Suprapubic skin (tissue), 4 donors: Measurements from ENCODE around the gene JAKMIP1. TPM values are rescaled to one million over a fixed set of nuclear protein-coding genes. Genes with fewer than 3 reads are reported as not detected.

ENCODE experiments used
- DNase-seq, 2 donors: peaks; one replicate each; pipeline ENCODE4 v3.0.0-alpha.2; 2019; ENCODE audit warnings: low spot score in 2 of 2
- H3K27ac ChIP-seq: fragments of 200-600 bp; sonication (generic); one replicate; pipeline ENCODE4 v1.5.1; 2019
- H3K27me3 ChIP-seq: fragments of 200-600 bp; sonication (generic); one replicate; pipeline ENCODE4 v1.5.1; 2019
- H3K36me3 ChIP-seq: fragments of 200-600 bp; sonication (generic); one replicate; pipeline ENCODE4 v1.5.1; 2019
- H3K4me1 ChIP-seq: fragments of 200-600 bp; sonication (generic); one replicate; pipeline ENCODE4 v1.5.1; 2019
- H3K4me3 ChIP-seq: fragments of 200-600 bp; sonication (generic); one replicate; pipeline ENCODE4 v1.5.1; 2019; ENCODE audit warnings: mild to moderate bottlenecking
- H3K9me3 ChIP-seq: fragments of 200-600 bp; sonication (generic); one replicate; pipeline ENCODE4 v1.5.1; 2019
- CTCF ChIP-seq, 2 donors: fragments of 200-600 bp in 1 of 2; fragments of 450-650 bp in 1 of 2; sonication (generic) in 1 of 2; IDR thresholded peaks; one replicate each; pipeline ENCODE4 v1.5.1; 2016 to 2019; ENCODE audit warnings: antibody characterized with exemption in 2 of 2, mild to moderate bottlenecking in 1 of 2, moderate library complexity in 1 of 2
- EP300 ChIP-seq: sonication (generic); formaldehyde crosslinking; IDR thresholded peaks from one replicate; pipeline ENCODE4 v1.6.1; 2017; ENCODE audit warnings: antibody characterized with exemption
- POLR2A ChIP-seq, 2 donors: fragments of 450-650 bp; IDR thresholded peaks; one replicate each; pipeline ENCODE4 v1.6.1; 2017; ENCODE audit warnings: antibody characterized with exemption in 2 of 2, mild to moderate bottlenecking in 2 of 2, moderate library complexity in 2 of 2
- POLR2AphosphoS5 ChIP-seq, 3 donors: sonication (generic); formaldehyde crosslinking; IDR thresholded peaks; one replicate each; pipeline ENCODE4 v1.6.1; 2017; ENCODE audit warnings: antibody characterized with exemption in 3 of 3
- WGBS: methylation state at CpG from one replicate; pipeline ENCODE4 v1.1.5; 2018; 5-methylcytosine and 5-hydroxymethylcytosine counted together
- total RNA-seq, 4 donors: library from RNA; depleted of rRNA; stranded (reverse); fragments of >200 nt; gene quantifications; one replicate each; pipeline ENCODE4 v1.1.0, GENCODE V29; 2016

Gene JAKMIP1
- total RNA-seq, 4 donors from 2014 or later = 0.24 TPM; not detected in 3

DNA sequence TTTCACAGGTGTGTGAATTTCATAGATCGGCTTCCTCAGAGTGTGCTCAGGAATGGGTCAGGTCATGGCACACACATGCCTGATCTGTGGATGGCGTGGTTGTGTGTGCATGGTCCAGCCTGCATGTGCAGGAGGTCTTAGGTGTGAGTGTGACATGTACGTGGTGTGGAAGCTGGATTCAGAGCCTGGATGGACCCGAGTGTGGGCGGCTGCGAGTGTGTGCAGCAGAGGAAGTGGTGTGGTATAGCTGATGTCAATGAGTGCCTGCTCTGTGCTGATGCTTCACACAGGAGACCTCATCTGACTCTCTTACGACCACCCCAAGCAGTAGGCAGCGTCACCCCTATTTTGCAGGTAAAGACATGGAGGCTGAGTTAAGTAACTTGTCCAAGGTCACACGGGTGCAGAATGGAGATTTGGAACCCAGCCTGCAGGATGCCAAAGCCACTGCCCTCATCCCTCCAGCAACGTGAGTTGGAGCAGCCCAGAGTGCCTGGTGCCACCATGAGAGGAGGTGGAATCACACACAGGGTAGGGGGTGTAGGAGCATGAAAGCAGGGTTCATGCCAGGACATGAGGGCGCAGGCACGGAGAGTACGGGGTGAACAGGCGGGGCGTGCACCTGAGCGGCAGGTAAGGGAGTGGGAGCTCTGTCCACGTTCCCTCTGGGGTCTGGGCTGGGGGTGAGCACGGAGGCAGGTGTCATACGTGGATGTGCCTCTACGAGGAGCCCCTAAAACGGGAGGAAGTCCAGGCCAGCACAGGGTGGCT is 157.9 kb downstream of the JAKMIP1 start:
- Histone ChIP-seq H3K4me3 (no peak overlapping the region), H3K36me3 (no peaks in the 10 kb centered on the region), H3K27me3 (peaks cover 47% of the 10 kb centered on the region), H3K27ac (no peak overlapping the region), H3K9me3 (no peaks in the 10 kb centered on the region), H3K4me1 (no peaks in the 10 kb centered on the region)
- no peak for TF ChIP-seq EP300
- no peak for TF ChIP-seq CTCF (IDR thresholded peaks at IDR 0.05)
- TF ChIP-seq POLR2A (IDR thresholded peaks at IDR 0.05) = no peak
- no peak for TF ChIP-seq POLR2AphosphoS5 (IDR thresholded peaks at IDR 0.05)
- no peak for DNase-seq
- WGBS = 77% methylated on average over 21 of the region's 21 CpGs

GRCh38 chr4:6041800-6042199 is 158.5 kb downstream of the JAKMIP1 start:
- Histone ChIP-seq H3K4me3 (no peak overlapping the region), H3K36me3 (no peaks in the 10 kb centered on the region), H3K27me3 (peaks cover 47% of the 10 kb centered on the region), H3K9me3 (no peaks in the 10 kb centered on the region), H3K4me1 (no peaks in the 10 kb centered on the region), H3K27ac (no peak overlapping the region)
- WGBS = 80% methylated on average over 5 of the region's 5 CpGs
- TF ChIP-seq CTCF (IDR thresholded peaks at IDR 0.05) = no peak
- TF ChIP-seq POLR2AphosphoS5 (IDR thresholded peaks at IDR 0.05) = no peak
- no peak for TF ChIP-seq EP300
- no peak for TF ChIP-seq POLR2A (IDR thresholded peaks at IDR 0.05)
- no peak for DNase-seq

DNA sequence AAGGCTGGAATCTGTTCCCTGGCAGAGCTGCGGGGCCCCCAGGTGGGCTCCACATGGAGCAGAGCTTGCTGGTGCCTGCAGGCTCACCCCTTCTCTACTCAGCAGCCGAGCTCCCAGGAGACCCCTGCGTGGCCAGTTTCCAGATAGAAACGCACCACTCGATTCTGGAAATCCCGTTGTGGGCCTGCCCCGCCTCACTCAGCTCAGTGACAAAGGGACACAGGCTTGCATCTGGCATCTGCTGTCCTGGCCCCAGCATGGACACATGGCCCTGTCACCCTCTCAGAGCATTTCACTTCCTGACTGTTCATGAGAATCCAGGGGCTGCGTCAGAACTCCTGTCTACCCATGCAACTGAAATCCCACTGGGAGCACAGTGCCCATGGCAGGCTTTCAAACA is 161.6 kb downstream of the JAKMIP1 start:
- 56% methylated on average over 4 of the region's 8 CpGs for WGBS
- Histone ChIP-seq H3K4me3 (no peak overlapping the region), H3K27me3 (peaks cover 25% of the 10 kb centered on the region), H3K27ac (no peak overlapping the region), H3K36me3 (no peaks in the 10 kb centered on the region), H3K4me1 (no peaks in the 10 kb centered on the region), H3K9me3 (no peaks in the 10 kb centered on the region)
- no peak for DNase-seq
- TF ChIP-seq EP300 (no peak), POLR2AphosphoS5 (IDR thresholded peaks at IDR 0.05) (no peak), CTCF (IDR thresholded peaks at IDR 0.05) (no peak)

DNA sequence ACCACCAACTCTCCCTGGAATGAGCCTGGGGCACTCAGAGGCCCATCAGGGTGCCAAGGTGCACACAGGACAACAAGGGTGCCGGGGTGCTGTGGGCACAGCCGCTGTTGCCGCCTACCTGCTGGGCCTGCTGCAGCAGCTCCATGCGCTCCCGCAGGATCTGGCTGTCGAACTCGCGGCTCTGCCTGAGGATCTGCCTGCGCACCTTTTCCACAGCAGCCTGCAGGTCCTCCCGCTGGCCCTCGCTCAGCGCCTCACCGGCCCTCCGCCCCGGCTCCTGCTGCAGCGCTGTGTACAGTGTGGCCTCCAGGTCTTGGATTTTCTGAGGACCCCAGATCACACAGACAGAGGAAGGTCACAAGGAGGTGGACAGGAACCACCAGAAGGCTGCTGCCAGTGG is 164.6 kb downstream of the JAKMIP1 start:
- no peaks in the 10 kb centered on the region for H3K4me1 ChIP-seq
- TF ChIP-seq CTCF (IDR thresholded peaks at IDR 0.05) = no peak
- no peak for TF ChIP-seq EP300
- no peak for TF ChIP-seq POLR2AphosphoS5 (IDR thresholded peaks at IDR 0.05)
- TF ChIP-seq POLR2A (IDR thresholded peaks at IDR 0.05) = no peak
- WGBS = 91% methylated on average over 15 of the region's 16 CpGs
- H3K36me3 ChIP-seq = no peaks in the 10 kb centered on the region
- H3K27me3 ChIP-seq = peaks cover 15% of the 10 kb centered on the region
- H3K4me3 ChIP-seq = no peak overlapping the region
- no peaks in the 10 kb centered on the region for H3K9me3 ChIP-seq
- DNase-seq = no peak
- no peak overlapping the region for H3K27ac ChIP-seq

DNA sequence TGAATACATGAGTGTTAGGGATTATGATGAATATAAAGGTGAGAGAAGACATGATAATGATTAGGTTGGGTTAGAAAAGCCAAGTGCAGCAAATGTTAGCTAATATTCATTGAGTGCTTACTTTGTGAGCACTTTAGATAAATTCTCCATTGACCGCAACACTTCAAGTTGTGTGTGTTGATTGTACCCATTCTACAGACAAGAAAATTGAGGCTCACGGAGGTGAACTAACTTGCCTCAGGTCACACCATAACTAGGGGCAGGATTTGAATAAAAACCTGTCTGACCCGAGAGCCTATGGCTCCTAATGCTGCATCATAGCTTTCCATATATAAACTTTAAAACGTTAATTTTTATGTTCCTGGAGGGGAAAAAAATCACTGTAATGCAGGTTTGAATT is 167.0 kb downstream of the JAKMIP1 start:
- no peak overlapping the region for H3K27ac ChIP-seq
- 69% methylated on average over 4 of the region's 4 CpGs for WGBS
- no peak overlapping the region for H3K4me3 ChIP-seq
- no peaks in the 10 kb centered on the region for H3K36me3 ChIP-seq
- TF ChIP-seq CTCF (IDR thresholded peaks at IDR 0.05) = no peak
- no peak for TF ChIP-seq EP300
- no peaks in the 10 kb centered on the region for H3K9me3 ChIP-seq
- H3K27me3 ChIP-seq = peaks cover 11% of the 10 kb centered on the region
- H3K4me1 ChIP-seq = no peaks in the 10 kb centered on the region
- no peak for DNase-seq
